ENCODE data around the gene GIPR.
A peak's percentile ranks its signal among the peaks of the same experiment; 100 is the strongest.

GIPR gene

DNA sequence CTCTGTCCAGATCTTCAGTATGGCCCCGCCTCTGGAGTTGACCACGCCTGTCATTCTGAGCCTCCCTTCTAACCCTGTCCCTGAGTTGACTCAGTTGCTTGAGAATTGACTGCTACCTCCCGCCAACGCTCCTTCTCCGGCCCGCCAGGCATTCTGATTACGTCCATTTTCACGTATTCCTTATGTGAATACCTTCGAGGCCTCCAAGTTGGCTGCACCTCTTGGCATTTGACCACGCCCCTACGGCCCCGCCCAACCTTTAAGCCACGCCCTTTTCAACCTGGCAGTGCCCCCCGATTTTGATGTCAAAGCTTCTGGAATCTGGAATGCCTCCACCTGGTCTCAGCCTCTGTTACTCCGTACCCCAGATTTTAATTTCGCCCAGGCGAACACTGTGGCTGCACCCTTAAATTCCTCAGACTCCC lies 27.2 kb upstream of the GIPR start:
- no peaks in the 10 kb centered on the region for H3K9me3 ChIP-seq (ENCODE audit: low read length)
- H3K4me3 ChIP-seq (ENCODE audit: low read length): peak overlapping the region; percentile 47
- H3K4me1 ChIP-seq (ENCODE audit: insufficient read depth, low read length): peaks cover 25% of the 10 kb centered on the region
- peak overlapping the region; percentile 50 for H2AFZ ChIP-seq (ENCODE audit: low read depth, low read length)
- no peaks in the 10 kb centered on the region for H3K36me3 ChIP-seq (ENCODE audit: insufficient read depth, low read length)
- peaks cover 9% of the 10 kb centered on the region for H3K27me3 ChIP-seq (ENCODE audit: insufficient read depth, low read length)

DNA sequence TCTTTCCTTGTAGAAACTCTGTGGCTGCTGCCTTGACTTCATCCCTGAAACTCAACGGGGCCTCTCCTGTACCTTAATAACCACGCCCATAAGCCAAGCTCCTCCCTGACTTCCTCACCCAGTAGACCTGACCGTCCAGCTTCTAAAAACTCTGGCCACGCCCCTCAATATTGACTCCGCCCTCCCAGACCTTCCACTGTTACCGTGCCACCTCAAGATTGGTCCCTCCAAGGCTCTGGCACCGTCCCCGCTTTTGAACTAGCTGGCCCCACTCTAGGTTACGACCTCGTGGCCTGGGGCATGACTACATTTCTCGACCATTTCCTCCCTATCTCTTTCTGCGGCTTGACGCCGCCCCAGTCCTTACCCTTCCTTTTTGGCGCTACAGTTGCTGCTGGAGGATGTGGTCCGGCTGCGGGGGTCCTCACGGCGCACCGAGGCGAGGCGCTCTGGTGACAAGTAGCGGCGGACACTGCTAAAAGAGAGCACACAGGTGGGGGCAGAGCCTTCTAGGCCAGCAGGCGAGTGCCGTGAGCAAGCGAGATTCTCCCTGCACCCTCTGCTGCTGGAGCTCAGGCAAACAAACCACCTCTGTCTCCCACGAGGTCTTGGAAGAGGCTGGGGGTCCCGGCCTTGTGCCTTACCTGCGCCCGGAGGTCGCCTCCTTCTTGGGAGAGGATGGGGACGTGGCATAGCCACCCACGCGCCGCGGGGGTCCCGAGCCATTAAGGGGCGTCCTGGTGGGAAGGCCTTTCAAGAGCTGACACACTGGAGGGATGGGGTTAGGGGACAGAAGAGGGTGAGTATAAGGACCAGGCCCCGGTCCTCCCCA lies 26.5 kb upstream of the GIPR start:
- Histone ChIP-seq H3K4me1 (ENCODE audit: insufficient read depth, low read length) (peaks cover 25% of the 10 kb centered on the region), H3K36me3 (ENCODE audit: insufficient read depth, low read length) (no peaks in the 10 kb centered on the region)

DNA sequence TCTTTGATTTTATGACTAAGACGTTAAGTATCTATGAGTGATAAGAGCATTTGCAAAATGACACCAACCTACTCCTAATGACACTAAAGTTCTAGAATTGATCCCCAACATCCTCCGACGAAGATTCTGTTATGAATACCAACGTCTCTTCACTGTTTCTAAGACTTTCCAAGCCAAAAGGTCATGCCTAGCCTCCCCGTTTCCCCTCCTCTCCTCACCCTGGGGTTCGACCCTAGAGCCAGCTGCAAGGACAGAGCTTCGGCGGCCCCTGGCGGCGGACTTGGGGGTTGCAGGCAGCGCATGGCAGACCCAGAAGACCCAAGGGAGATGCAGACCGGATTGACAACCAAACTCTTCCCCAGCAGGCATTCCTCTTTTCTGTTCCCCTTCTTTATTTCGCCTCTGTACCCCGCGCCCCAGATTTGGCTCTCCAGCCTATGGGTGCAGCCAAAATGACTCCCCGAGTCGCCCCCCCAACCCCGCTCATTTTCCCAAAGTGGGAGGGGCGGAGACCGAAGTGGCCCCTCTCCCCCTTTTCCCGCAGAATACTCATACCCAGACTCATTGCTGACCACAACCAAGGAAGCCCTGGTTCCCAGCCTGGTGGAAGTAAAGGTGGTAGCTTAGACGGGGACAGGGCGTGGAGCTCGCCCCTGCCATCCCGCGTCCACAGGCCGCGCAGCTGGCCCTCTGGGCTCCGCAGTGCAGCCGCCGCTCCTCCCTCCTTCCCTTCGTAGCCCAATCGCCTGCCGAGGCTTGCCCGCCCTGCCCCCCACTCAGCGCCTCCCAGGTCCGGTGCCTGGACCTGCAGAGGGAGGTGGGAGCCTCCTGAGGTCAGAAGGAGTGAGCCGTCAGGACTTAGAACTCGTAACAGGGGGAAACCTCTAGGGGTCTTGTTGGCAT lies 24.7 kb upstream of the GIPR start:
- peaks cover 9% of the 10 kb centered on the region for H3K27me3 ChIP-seq (ENCODE audit: insufficient read depth, low read length)

More for the DNA sequence above, 26.5 kb upstream of the GIPR start:
- Histone ChIP-seq H3K9me3 (ENCODE audit: low read length) (no peaks in the 10 kb centered on the region), H2AFZ (ENCODE audit: low read depth, low read length) (peak overlapping the region; percentile 50), H3K4me3 (ENCODE audit: low read length) (peak overlapping the region; percentile 47), H3K27me3 (ENCODE audit: insufficient read depth, low read length) (peaks cover 9% of the 10 kb centered on the region)

DNA sequence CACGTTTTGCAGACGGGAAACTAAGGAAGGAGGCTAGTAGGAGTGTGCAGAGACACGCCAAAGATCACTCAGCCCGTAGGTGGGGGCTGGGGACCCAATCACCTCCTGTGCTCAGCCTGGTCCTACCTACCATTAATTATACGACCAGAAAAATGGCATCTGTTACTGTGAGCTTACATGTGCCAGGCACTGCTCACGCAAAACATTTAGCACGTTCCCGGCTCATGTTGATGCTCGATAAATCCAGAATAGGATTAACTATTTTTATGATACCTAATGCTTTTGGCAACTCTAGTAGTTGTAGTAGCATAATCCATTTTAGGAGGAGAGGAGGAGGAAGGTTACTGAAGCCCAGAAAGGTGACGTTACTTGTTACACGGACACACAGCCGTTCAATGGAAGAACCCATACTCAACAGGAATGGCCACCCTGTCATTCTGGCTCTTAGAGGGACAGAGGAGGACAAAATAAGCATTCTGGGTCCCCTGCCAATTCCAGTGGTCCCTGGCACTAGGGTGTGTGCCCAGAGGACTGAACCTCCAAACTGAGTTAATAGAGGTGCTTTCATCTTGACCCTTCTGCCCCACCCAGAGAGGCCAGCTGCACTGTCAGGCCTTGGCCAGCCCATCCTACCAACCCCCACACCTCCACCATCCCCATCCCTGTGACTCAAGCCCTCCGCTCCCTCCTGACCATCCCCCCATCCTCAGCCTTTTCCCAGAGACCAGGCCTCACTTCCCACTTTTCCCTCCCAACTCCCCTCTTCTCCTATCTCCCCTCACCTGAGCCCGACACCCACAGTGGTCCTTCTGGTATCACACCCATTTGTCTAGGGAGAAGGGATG lies 23.9 kb upstream of the GIPR start:
- Histone ChIP-seq H3K9me3 (ENCODE audit: low read length) (no peaks in the 10 kb centered on the region), H2AFZ (ENCODE audit: low read depth, low read length) (peak overlapping the region; percentile 31), H3K4me3 (ENCODE audit: low read length) (peak overlapping the region; percentile 21), H3K27me3 (ENCODE audit: insufficient read depth, low read length) (peaks cover 9% of the 10 kb centered on the region), H3K36me3 (ENCODE audit: insufficient read depth, low read length) (no peaks in the 10 kb centered on the region), H3K4me1 (ENCODE audit: insufficient read depth, low read length) (peaks cover 25% of the 10 kb centered on the region)

More for the DNA sequence above, 24.7 kb upstream of the GIPR start:
- Histone ChIP-seq H3K36me3 (ENCODE audit: insufficient read depth, low read length) (no peaks in the 10 kb centered on the region), H3K4me3 (ENCODE audit: low read length) (peak overlapping the region; percentile 21), H3K9me3 (ENCODE audit: low read length) (no peaks in the 10 kb centered on the region), H2AFZ (ENCODE audit: low read depth, low read length) (peak overlapping the region; percentile 31), H3K4me1 (ENCODE audit: insufficient read depth, low read length) (peaks cover 25% of the 10 kb centered on the region)

DNA sequence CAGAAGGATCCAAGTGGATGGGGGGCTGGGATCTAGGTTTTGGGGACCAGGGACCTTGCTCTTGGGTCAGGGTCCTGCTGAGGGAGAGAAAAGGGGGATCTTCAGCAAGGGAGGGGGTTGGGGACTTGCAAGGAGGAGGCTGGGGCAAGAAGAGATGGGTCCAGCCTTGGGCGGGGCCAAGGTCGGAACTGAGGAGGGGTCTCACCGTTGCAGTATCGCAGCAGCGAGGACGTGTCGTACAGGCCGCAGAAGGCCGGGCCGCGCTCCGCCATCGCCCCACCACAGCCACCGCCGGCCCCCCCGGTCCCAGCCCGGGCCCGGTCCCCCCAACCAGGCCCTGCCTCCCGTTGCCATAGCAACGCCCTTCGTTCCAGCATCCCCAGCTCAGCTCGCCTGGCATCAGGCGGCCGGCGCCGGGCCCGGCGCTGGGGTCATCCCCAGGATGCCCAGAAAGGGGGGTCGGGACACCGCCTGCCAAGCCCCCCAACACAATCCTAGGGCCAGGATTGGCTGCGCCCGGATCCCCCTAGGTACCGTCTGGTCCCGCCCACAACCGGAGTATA lies 22.9 kb upstream of the GIPR start:
- peak overlapping the region; percentile 42 for H3K4me3 ChIP-seq (ENCODE audit: low read length)
- peak overlapping the region; percentile 48 for H2AFZ ChIP-seq (ENCODE audit: low read depth, low read length)
- H3K9me3 ChIP-seq (ENCODE audit: low read length): no peaks in the 10 kb centered on the region
- peaks cover 25% of the 10 kb centered on the region for H3K4me1 ChIP-seq (ENCODE audit: insufficient read depth, low read length)
- no peaks in the 10 kb centered on the region for H3K36me3 ChIP-seq (ENCODE audit: insufficient read depth, low read length)
- H3K27me3 ChIP-seq (ENCODE audit: insufficient read depth, low read length): peaks cover 9% of the 10 kb centered on the region

DNA sequence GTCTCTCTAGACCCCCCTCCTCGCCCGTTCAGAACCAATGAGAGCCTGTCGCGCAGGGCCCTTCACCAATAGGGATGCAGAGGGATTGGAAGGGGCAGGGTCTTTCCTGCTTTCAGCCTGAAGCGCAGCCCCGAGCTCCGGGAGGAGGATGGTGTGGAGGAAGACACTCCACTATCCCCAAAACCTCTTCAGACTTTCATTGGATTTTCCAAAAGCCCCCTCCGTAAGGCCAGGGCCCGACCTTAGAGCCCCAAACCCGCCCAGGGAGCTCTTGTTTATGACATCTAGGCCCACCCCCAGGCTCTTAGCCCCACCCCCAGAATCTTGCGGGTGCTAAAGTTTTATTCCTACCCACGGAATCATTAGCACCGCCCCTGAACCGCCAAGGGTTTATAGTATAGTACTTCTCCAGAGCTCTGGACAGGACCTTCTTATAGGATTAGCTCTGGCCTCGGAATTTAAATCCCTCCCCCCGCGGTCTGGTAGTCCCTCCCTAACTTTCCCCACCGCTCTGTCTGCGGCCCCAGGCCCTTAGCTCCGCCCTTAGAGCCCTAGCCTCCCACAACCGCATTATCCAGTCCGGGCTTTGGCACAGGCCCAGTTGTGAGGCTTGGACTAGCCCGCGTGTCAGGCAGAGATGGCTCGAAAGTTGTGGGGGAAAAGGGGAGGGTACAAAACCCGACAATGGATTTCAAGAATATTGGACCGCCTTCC lies 22.2 kb upstream of the GIPR start:
- Histone ChIP-seq H3K9me3 (ENCODE audit: low read length) (no peaks in the 10 kb centered on the region), H3K36me3 (ENCODE audit: insufficient read depth, low read length) (no peaks in the 10 kb centered on the region), H3K27me3 (ENCODE audit: insufficient read depth, low read length) (peaks cover 9% of the 10 kb centered on the region), H2AFZ (ENCODE audit: low read depth, low read length) (peak overlapping the region; percentile 48), H3K4me3 (ENCODE audit: low read length) (peak overlapping the region; percentile 42), H3K4me1 (ENCODE audit: insufficient read depth, low read length) (peaks cover 25% of the 10 kb centered on the region)

DNA sequence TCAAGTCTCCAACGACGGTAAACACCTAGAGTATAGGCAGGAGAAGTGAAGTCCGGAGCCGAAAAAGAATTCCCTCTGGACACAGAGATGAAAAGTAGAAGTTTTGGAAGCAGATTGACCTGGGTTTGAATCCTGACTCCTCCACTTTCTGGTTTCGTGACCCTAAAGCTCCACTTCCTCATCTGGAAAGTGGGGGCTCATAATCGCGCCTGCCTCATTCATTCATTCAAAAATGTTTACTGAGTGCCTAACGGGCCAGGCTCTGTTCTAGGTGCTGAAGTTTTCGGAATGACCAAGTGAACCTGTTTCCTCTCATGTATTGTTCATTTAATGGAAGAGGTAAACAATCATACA lies 21.7 kb upstream of the GIPR start:
- no peak overlapping the region for H2AFZ ChIP-seq (ENCODE audit: low read depth, low read length)
- peaks cover 25% of the 10 kb centered on the region for H3K4me1 ChIP-seq (ENCODE audit: insufficient read depth, low read length)
- H3K4me3 ChIP-seq (ENCODE audit: low read length): peak overlapping the region; percentile 16
- no peaks in the 10 kb centered on the region for H3K9me3 ChIP-seq (ENCODE audit: low read length)
- no peaks in the 10 kb centered on the region for H3K36me3 ChIP-seq (ENCODE audit: insufficient read depth, low read length)
- peaks cover 9% of the 10 kb centered on the region for H3K27me3 ChIP-seq (ENCODE audit: insufficient read depth, low read length)

DNA sequence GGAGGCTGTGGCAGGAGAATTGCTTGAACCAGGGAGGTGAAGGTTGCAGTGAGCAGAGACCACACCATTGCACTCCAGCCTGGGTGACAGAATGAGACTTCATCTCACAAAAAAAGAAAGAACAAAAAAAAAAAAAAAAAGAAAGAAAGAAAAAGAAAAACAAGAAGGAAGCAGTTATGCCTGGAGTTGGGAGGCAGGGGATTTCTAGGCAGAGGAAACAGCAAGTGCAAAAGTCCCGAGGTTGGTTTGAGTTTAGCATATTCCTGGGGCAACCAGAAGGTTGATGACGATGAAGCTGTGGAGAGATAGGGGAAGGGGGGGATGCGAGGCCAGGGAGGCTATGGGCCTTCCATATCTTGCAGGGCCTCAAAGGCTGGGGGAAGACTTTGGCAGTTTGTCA lies 17.3 kb upstream of the GIPR start:
- Histone ChIP-seq H2AFZ (ENCODE audit: low read depth, low read length) (no peak overlapping the region), H3K4me3 (ENCODE audit: low read length) (no peak overlapping the region), H3K4me1 (ENCODE audit: insufficient read depth, low read length) (no peaks in the 10 kb centered on the region), H3K36me3 (ENCODE audit: insufficient read depth, low read length) (no peaks in the 10 kb centered on the region), H3K9me3 (ENCODE audit: low read length) (no peaks in the 10 kb centered on the region), H3K27me3 (ENCODE audit: insufficient read depth, low read length) (no peaks in the 10 kb centered on the region)

DNA sequence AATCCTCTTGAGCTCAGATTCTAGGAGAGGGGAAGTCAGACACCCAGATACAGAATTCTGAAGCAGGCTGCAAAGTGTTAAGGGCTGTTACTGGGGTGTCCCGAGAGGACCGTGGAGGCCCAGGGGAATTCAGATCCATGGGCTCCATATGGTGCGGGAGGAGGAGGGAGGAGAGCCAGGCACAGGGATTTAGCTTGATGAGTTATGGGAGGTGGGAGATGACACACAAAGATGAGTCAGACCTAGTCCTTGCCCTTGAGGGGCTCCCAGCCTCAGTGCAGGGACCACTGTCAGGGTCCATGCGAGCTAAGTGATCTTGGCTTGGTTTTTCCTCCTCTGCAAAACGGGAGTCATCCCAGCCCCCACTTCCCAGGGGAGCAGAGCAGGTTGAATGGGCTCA lies 14.4 kb upstream of the GIPR start:
- H3K27me3 ChIP-seq (ENCODE audit: insufficient read depth, low read length): no peaks in the 10 kb centered on the region
- no peaks in the 10 kb centered on the region for H3K9me3 ChIP-seq (ENCODE audit: low read length)
- peaks cover 5% of the 10 kb centered on the region for H3K4me1 ChIP-seq (ENCODE audit: insufficient read depth, low read length)
- no peaks in the 10 kb centered on the region for H3K36me3 ChIP-seq (ENCODE audit: insufficient read depth, low read length)
- H3K4me3 ChIP-seq (ENCODE audit: low read length): no peak overlapping the region
- H2AFZ ChIP-seq (ENCODE audit: low read depth, low read length): no peak overlapping the region

DNA sequence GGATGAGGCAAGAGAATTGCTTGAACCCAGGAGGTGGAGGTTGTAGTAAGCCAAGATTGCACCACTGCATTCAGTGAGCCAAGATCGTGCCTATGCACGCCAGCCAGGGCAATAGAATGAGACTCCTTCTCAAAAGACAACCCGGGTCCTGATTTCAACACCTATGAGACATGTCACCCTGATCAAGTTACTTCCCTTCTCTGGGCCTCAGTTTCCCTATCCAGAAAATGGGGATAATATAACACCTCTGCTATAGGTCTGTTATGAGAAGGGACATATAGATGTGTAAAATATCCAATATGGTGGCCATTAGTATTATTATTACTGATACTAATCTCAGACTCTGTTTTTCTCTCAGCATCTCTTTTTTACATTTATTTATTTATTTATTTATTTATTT lies 12.9 kb upstream of the GIPR start:
- no peaks in the 10 kb centered on the region for H3K36me3 ChIP-seq (ENCODE audit: insufficient read depth, low read length)
- H3K9me3 ChIP-seq (ENCODE audit: low read length): no peaks in the 10 kb centered on the region
- no peak overlapping the region for H3K4me3 ChIP-seq (ENCODE audit: low read length)
- no peaks in the 10 kb centered on the region for H3K27me3 ChIP-seq (ENCODE audit: insufficient read depth, low read length)
- no peak overlapping the region for H2AFZ ChIP-seq (ENCODE audit: low read depth, low read length)
- H3K4me1 ChIP-seq (ENCODE audit: insufficient read depth, low read length): peaks cover 5% of the 10 kb centered on the region

DNA sequence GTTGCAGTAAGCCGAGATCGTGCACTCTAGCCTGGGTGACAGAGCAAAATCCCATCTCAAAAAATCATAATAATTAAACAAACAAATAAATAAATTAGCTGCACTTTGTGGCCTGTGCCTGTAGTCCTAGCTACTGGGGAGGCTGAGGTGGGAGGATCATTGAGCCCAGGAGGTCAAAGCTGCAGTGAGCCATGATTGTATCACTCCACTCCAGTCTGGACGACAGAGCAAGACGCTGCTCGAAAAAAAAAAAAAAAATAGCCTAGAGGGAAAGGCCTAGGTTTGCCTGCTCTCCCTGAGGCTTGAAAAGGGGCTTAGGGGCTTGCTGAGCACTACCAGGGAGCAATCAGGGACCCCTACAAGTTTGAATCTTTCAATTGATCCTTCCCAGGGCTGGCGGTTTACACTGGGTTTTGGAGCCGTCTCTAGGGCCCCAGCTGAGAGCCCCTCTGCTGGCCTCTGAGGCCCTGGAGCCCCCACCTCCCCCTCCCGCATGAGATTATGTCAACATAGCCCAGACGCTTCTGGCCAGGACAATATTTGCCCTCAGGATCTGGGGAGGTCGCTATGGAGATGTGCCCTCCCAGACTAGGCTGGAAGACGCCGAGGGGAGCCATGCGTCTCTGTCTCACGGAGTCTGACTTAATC lies 10.4 kb upstream of the GIPR start:
- Histone ChIP-seq H3K4me1 (ENCODE audit: insufficient read depth, low read length) (peaks cover 5% of the 10 kb centered on the region), H3K4me3 (ENCODE audit: low read length) (no peak overlapping the region), H3K9me3 (ENCODE audit: low read length) (no peaks in the 10 kb centered on the region), H2AFZ (ENCODE audit: low read depth, low read length) (peak overlapping the region; percentile 38), H3K36me3 (ENCODE audit: insufficient read depth, low read length) (no peaks in the 10 kb centered on the region), H3K27me3 (ENCODE audit: insufficient read depth, low read length) (no peaks in the 10 kb centered on the region)

All from neuron (in vitro differentiated cells).